ENCODE measurements around the gene GATA6. TPM values are rescaled to one million over a fixed set of nuclear protein-coding genes. Genes with fewer than 3 reads are reported as not detected.

GATA6 gene
- total RNA-seq, 4 donors from 2014 or later: 2.0 to 5.7 (median 2.9) TPM

- no peak for TF ChIP-seq CTCF (IDR thresholded peaks at IDR 0.05; ENCODE audit: low read depth)
These were observed 10.4 kb upstream of the GATA6 start for GRCh38 chr18:22159014-22159413.

GRCh38 chr18:22161090-22161489, 8.3 kb upstream of the GATA6 start:
- TF ChIP-seq CTCF (IDR thresholded peaks at IDR 0.05; ENCODE audit: low read depth): no peak

GRCh38 chr18:22163416-22164161, 5.8 kb upstream of the GATA6 start:
- TF ChIP-seq CTCF (IDR thresholded peaks at IDR 0.05; ENCODE audit: low read depth): no peak

GRCh38 chr18:22164337-22165048, 4.9 kb upstream of the GATA6 start:
- no peak for TF ChIP-seq CTCF (IDR thresholded peaks at IDR 0.05; ENCODE audit: low read depth)

GRCh38 chr18:22165049-22165602, 4.3 kb upstream of the GATA6 start:
- TF ChIP-seq CTCF (IDR thresholded peaks at IDR 0.05; ENCODE audit: low read depth): no peak

GRCh38 chr18:22165603-22166068, 3.8 kb upstream of the GATA6 start:
- no peak for TF ChIP-seq CTCF (IDR thresholded peaks at IDR 0.05; ENCODE audit: low read depth)
